Brain microvascular endothelial cell (primary cell): ENCODE data around the gene HOXD13.

Experiments
- DNase-seq: peaks from one replicate; pipeline ENCODE4 v3.0.0-alpha.2; 2020
- H3K27ac ChIP-seq: fragments of 250-450 bp; sonication (Bioruptor Pico); 2 replicates; pipeline ENCODE4 v1.5.1; 2020; ENCODE audit warnings: mild to moderate bottlenecking, moderate library complexity
- H3K27me3 ChIP-seq: fragments of 250-450 bp; sonication (Bioruptor Pico); replicated peaks from 2 replicates; pipeline ENCODE4 v1.5.1; 2020; ENCODE audit warnings: mild to moderate bottlenecking
- H3K36me3 ChIP-seq: fragments of 250-450 bp; sonication (Bioruptor Pico); replicated peaks from 2 replicates; pipeline ENCODE4 v1.5.1; 2020; ENCODE audit warnings: mild to moderate bottlenecking
- H3K4me3 ChIP-seq: 2 replicates; pipeline ENCODE4 v1.5.1; 2011; ENCODE audit warnings: low read depth, mild to moderate bottlenecking, control low read depth, low read length, moderate library complexity
- in situ Hi-C: cut with HindIII; loops from 2 replicates; pipeline ENCODE4 v1.10.0; 2017; ENCODE audit warnings: low sequenced_read_pairs, low pct_ligation_motif_present
- TF ChIP-seq, protein P1 (sequence below): IDR thresholded peaks from 2 replicates; pipeline ENCODE4 v1.5.1; 2011; ENCODE audit warnings: low read depth, mild to moderate bottlenecking, moderate library complexity, low read length, control low read depth, inconsistent platforms; ENCODE audit errors: missing control alignments

Gene HOXD13

DNA sequence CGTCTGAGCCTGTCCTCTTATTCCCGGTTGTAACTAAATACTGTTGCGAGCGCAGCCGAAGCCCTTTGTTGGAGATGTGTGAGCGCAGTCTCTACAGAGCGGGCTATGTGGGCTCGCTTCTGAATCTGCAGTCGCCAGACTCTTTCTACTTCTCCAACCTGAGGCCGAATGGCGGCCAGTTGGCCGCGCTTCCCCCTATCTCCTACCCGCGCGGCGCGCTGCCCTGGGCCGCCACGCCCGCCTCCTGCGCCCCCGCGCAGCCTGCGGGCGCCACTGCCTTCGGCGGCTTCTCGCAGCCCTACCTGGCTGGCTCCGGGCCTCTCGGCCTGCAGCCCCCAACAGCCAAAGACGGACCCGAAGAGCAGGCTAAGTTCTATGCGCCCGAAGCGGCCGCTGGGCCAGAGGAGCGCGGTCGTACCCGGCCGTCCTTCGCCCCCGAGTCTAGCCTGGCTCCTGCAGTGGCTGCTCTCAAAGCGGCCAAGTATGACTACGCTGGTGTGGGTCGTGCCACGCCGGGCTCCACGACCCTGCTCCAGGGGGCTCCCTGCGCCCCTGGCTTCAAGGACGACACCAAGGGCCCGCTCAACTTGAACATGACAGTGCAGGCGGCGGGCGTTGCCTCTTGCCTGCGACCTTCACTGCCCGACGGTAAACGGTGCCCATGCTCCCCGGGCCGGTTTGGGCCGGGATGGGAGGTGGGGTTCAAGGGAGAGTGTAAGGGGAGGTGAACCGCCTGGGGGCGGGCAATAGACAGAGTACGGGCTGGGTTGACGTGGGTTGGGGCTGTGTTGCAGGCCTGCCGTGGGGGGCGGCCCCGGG, 7.4 kb downstream of the HOXD13 start, which contains the start of gene HOXD12:
Gene HOXD12 (plus strand): TSS at position 68 of the 819 bp plus-strand sequence. CDS start 7 bp downstream, at position 75.
- TF ChIP-seq, protein P1, sequence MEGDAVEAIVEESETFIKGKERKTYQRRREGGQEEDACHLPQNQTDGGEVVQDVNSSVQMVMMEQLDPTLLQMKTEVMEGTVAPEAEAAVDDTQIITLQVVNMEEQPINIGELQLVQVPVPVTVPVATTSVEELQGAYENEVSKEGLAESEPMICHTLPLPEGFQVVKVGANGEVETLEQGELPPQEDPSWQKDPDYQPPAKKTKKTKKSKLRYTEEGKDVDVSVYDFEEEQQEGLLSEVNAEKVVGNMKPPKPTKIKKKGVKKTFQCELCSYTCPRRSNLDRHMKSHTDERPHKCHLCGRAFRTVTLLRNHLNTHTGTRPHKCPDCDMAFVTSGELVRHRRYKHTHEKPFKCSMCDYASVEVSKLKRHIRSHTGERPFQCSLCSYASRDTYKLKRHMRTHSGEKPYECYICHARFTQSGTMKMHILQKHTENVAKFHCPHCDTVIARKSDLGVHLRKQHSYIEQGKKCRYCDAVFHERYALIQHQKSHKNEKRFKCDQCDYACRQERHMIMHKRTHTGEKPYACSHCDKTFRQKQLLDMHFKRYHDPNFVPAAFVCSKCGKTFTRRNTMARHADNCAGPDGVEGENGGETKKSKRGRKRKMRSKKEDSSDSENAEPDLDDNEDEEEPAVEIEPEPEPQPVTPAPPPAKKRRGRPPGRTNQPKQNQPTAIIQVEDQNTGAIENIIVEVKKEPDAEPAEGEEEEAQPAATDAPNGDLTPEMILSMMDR: no peak
- in situ Hi-C loops: loop anchor here (10.0 kb wide), 1 partner anchor 735 kb away; no protein-coding TSS in a partner anchor
- no peaks in the 10 kb centered on the region for H3K36me3 ChIP-seq
- H3K27ac ChIP-seq: no peak within 1 kb of the TSS
- peaks cover 97% of the 10 kb centered on the region for H3K27me3 ChIP-seq
- no peak for DNase-seq
- H3K4me3 ChIP-seq: no peak within 1 kb of the TSS

DNA sequence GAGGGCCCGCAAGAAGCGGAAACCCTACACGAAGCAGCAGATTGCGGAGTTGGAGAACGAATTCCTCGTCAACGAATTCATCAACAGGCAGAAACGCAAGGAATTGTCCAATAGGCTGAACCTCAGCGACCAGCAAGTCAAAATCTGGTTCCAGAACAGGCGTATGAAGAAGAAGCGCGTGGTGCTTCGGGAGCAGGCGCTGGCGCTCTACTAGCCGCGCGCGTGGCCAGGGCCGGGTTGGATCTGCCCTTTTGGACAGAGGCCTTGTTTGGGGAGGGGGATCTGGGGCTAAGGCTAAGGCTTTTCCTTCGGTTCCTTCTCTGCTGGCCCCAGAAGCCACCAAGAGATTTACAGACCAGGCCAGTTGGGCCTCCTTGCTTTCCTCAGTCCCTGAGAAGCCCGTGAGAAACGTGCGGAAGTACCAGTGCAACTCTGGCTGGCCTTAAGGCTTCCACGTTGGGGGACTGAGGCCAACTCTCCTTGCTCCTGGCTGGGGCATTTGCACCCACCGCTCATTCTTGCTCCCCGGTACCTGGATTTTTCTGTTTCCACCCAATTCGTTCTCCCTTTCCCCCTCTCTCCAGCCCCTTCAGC, 8.1 kb downstream of the HOXD13 start:
- no peak for DNase-seq
- TF ChIP-seq, protein P1: no peak
- Histone ChIP-seq H3K27me3 (peaks cover 97% of the 10 kb centered on the region), H3K27ac (no peak overlapping the region), H3K4me3 (no peak overlapping the region), H3K36me3 (no peaks in the 10 kb centered on the region)
- in situ Hi-C loops: no loop called here

DNA sequence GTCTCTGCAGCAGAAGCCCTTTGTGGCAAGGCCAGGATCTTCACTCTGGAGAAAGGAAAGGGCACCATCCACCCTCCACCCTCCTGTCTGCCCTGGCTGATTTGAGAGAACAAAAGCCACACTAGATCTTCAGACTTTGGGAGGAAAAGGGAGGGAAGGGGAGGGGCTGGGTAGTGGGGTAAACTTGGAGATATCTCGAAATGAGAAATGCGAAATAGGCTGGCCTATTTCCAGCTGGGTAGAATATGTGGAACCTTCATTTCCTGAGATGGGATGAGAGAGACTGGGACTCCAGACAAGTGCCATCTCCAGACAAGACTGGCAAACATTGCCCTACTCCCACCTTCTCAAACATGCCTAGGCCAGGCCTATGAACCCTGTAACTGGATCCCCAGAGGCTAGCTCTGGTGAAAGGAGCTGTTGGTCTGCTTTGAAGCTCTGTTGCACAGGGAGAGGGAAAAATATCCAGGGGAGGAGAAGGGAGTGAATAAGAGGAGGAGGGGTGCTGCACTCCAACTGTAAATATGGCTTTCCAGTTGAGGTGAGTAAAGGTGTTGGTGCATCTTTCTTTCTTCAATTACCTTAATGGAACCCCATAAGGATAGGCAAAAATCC, 8.8 kb downstream of the HOXD13 start:
- TF ChIP-seq, protein P1: no peak
- H3K27ac ChIP-seq: no peak overlapping the region
- DNase-seq: no peak
- in situ Hi-C loops: no loop called here
- H3K27me3 ChIP-seq: peaks cover 97% of the 10 kb centered on the region
- no peaks in the 10 kb centered on the region for H3K36me3 ChIP-seq
- H3K4me3 ChIP-seq: no peak overlapping the region

DNA sequence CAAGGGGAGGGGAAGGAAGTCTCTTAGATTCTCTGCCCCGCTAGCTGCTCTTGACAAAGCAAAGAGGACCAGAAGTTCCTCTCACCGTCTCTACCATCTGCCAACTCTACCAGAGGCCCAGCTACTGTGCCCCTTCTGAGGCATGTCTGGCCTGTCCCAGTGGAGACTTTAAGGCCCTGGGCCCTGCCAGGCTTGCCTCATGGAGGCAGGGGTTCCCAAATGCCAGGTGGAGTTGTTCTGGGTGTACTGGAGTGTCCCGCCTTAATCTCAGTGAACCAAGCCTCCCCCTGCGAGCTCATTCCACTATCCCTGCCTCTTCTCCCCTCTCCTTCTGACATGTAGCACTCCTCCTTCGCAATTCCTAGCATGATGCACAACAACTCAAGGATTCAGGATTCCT, 9.3 kb downstream of the HOXD13 start:
- Histone ChIP-seq H3K4me3 (no peak overlapping the region), H3K27me3 (peaks cover 97% of the 10 kb centered on the region), H3K27ac (no peak overlapping the region), H3K36me3 (no peaks in the 10 kb centered on the region)
- DNase-seq: no peak
- in situ Hi-C loops: no loop called here
- TF ChIP-seq, protein P1: no peak

DNA sequence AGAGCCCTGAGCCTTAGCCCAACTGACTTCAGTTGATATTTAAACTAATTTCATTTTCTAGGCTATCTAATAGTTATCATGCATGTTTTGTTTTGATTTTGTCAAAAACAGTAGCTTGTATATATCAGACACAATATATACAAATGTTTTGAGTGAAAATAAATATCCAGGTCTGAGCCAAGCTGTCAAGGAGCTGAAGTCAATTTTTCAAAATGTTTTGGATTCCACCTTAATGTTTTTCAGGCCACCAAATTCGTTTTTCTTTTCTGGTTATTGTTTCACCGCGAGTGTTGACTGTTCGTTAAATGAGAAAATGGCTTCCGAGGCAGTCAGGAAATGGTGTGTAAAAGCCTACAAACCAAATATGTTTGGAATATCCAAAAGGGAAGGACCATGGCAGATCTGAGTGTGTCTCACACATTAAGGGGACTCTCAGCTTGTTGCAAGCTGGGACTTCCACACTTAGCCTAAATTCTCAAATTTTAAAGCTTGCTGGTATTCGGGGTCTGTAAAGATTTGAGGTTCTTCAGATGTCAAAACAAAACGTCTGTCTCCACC, 9.9 kb downstream of the HOXD13 start:
- no peak for DNase-seq
- H3K27me3 ChIP-seq: peaks cover 96% of the 10 kb centered on the region
- no peak overlapping the region for H3K27ac ChIP-seq
- TF ChIP-seq, protein P1: no peak
- H3K4me3 ChIP-seq: no peak overlapping the region
- H3K36me3 ChIP-seq: no peaks in the 10 kb centered on the region
- in situ Hi-C loops: no loop called here
